ENCODE data around the gene MGRN1.

Gene MGRN1

DNA sequence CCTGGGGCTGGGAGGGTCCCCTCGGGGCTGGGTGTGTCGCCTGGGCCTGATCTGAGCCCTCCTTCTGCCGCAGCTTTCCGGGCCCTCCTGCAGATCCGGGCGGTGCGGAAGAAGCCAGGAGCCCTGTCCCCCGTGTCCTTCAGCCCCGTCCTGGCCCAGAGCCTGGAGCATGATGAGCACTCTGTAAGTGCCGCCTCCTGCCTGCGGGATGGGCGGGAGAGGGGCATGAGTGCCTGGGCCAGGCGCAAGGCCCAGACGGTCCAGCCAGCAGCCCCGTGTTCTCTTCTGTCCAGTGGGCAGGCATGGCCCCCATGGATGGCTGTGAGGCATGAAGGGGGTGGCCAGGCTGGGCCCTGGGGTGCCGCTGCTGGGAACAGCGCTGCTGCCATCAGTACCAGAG lies 52.8 kb downstream of the MGRN1 start:
- DNase-seq: no peak

DNA sequence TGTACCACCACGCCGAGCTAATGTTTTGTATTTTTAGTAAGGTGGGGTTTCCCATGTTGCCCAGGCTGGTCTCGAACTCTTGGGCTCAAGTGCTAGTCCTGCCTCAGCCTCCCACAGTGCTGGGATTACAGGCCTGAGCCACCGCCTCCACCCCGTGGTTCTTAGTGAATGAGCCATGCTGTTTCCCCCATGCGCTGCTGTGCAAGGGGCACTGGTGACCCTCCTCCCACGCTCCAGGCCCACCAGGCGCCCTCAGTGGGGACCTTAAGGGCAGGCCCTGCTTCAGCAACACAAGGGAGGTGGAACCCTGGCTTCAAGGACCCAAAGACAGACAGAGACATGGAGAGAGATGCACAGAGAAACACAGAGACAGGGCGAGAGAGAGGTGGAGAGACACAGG lies 53.4 kb downstream of the MGRN1 start:
- no peak for DNase-seq

DNA sequence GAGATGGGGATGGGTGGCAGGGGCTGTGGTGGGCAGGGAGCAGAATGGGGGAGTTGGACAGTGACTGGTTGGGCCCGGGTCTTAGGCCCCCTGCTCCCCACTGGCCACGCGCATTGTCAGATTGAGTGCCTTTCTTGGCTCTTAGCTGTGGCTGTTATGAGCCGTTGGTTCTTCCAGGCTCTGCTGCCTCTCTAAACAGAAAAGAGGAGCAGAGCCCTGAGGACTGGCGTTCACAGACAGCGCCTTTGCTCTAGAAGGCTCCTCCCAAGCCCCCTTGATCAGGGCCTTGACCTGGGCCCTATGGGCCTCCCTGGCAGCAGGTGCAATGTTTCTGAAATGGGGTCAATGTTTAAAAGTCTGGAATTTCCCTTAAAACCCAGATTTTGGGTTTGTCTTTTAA lies 54.0 kb downstream of the MGRN1 start:
- no peak for DNase-seq

DNA sequence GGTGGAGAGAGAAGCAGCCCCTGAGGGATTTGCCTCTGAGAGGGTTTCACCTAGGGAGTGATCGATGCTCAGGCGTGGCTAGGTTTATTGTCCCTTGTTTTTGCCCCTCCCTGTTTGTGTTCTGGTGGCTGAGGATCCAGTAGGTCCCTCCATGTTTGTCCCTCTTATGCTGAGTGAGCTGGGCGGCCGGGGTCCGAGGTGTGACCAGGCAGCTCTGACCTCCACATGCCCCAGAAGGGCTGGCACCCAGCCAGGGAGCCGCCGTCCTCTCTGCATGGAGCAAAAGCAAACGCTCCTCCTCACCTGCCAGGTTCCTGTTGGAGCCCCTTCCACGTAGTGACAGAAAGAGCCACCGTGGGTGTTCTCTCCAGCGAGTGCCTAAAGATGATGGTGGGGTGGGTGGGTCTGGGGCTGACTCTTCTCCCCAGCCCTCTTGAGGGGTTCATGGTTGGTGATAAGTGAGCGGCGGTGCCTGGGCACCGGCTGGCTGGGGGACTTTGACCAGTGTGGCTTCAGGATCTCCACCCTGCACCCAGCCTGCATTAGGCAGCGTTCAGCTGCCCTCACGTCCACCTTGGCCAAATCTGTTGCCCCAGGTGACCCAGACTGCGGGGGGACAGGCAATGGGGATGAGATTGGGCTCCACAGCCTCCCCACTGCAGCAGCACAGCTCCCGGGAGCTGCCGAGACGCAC lies 54.7 kb downstream of the MGRN1 start:
- peak; percentile 23 for DNase-seq

DNA sequence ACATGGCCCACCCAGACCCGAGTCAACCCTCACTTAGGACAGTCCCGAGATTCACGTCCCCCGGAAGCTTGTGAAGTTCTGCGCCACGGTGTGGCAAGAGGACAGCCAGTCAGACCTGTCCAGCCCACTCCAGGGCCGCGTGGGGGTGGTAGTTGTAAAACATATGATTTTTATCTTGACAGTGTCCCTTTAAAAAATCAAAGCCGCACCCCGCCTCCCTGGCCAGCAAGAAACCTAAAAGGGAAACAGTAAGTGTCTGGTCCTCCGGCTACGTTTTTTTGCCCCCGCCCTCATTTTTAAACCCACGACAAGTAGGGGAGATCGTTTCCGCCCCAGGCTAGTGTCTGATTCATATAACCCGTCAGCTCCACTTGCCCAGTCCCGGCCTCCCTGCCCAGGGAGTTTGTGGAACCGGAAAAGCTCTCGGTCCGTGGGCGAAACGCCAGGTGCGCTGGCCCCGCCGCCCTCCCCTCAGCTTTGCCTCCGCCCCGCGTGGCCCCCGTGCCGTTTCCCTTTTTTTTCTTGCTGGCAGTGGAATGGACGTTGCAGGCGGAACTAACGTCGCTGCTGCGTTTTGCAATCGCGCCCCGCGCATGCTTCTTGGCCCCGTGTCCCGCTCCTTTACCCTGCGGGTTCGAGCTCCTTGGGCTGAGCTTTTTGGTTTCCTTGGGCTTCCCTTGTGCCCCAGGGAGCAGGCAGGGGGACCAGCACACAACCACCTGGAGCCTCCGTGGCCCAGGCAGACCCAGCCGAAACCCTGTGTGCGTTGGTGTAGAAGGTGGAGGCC lies 55.4 kb downstream of the MGRN1 start:
- peak; percentile 47 for DNase-seq

DNA sequence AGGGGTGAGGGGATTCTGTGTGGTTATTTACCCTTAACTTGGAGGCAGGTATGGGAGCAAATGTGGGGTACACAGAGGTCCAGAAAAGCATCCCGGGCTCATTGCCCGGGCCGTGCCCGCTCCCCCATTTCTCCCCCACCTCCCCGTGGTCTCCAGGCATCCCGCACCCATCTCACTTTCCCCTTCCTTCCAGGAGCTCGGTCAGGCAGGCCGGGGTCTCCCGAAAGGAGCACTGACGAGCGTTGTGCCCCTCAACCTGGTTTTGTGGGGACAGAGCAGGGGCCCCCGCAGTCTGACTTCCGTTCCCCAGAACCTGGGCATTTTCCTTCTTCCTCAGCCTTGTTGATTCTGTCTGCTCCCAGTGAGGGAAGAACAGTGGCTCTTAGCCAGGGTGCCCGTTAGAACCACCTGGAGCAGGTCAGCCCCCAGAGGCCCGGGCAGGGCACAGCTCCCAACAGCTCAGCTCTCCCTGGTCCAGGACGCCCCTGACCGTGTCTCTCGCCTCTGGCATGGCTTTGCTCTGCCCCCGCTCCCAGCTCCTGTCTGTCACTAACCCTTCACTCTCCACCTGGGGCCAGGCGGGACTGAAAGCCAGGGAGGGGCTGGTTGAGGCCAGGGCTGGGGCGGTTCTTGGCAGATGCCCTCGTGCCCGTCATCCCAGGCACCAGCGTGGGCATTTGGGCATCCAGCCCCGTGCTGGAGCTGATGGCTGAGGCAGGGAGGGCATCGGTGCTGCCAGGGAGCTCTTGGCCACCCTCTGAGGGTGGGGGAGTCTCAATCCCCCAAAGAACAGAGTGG lies 56.2 kb downstream of the MGRN1 start:
- DNase-seq: peak; percentile 40

DNA sequence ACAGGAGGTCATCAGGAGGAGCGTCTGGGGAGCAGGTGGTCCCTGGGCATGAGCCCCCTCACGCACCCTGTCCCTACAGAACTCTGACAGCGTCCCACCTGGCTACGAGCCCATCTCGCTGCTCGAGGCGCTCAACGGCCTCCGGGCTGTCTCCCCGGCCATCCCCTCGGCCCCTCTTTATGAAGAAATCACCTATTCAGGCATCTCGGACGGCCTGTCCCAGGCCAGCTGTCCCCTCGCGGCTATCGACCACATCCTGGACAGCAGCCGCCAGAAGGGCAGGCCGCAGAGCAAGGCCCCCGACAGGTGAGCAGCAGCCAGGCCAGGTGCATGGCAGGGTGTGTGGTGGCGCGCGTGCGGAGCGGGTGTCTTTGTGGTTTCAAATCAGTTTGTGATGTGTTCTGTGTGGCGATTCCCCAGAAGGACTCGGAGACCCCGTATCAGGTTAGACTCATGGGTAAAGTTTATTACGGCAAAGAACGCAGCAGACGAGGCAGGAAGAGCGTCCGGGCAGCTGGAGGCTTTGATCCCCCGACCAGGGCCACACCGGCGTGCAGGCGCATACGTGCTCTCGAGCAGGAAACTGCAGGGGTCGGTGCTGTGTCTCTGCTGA lies 57.0 kb downstream of the MGRN1 start:
- DNase-seq: peak; percentile 25

DNA sequence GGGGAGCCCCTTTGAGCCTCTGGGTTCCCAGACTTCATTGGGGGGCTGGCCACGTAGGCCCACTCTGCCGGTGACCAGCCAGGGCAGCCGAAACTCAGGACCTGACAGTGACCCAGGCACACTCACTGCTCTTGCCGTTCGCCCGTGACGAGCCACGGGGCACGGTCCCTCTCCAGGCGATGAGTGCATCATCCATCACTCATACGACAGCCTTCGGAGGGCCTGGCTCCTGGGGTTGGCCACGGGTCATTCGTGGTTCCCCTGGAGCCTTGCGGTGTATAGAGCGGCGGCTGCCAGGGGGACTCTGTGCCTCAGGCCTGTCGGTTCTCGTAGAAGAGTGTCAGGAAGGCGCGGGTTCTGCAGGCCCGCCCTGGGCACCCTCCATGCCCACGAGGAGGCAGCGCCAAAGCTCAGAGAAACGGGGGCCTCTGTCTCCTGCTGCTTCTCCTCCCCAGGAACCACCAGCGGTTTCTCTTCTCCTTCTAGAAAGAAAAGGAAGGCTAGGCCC lies 57.5 kb downstream of the MGRN1 start:
- DNase-seq: no peak

DNA sequence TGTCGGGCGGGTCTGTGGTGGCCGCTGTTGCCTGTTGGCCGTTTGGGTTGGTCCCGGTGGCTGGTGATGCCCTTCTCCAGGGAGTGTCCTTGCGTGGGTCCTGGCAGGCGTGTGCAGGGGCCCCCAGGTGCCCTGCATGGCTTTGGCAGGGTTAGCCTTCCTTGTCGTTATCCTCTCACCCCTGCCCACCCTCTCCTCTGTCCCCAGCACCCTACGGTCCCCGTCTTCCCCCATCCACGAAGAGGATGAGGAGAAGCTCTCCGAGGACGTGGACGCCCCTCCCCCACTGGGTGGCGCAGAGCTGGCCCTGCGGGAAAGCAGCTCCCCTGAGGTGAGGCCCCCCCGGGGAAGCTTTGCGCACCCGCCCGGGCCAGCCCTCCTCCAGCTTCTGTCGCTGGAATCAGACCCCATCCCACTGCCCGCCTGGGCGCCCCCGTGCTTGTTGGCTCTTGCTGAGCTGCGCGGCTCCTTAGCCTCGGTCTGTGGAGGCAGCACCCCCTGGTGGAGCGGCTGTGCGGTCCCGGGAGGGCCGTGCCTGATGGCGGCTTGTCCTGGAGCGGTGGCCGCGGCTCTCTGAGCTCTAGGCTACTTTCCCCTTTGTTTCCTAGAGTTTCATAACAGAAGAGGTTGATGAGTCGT lies 58.1 kb downstream of the MGRN1 start:
- no peak for DNase-seq

DNA sequence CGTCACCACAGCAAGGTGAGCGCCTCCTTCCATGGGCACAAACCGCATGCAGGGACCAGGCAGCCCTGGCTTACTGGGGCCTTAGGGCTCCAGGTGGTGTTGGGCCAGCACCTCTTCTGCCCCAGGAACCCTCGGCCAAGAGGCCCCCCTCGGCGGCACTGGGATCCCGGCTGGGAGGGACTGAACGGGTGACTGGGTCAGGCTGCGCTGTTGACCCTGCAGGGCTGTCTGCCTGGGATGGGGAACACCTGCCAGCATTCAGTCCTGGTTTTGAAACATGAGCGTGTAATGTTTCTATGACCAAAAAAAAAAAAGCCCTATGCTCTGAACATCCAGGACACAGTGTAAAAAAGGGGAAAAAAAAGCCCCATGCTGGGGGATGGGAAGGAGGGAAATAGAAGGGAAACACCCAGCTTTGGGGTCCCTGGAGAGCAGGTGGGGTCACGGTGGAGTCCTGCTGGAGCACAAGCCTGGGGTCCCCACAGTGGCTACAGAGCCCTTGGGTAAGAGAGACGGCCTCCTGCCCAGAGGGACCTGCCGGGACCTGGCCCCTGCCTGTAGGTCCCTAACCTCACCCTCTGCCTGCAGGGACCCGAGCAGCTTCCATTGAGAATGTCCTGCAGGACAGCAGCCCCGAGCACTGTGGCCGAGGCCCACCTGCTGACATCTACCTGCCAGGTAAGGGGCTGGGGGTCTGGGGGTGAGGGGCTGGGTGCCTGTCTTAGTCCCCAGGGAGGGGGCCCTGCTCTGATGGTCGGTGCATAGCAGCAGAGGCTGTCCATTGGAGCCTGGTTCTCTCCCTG lies 58.8 kb downstream of the MGRN1 start:
- DNase-seq: no peak

DNA sequence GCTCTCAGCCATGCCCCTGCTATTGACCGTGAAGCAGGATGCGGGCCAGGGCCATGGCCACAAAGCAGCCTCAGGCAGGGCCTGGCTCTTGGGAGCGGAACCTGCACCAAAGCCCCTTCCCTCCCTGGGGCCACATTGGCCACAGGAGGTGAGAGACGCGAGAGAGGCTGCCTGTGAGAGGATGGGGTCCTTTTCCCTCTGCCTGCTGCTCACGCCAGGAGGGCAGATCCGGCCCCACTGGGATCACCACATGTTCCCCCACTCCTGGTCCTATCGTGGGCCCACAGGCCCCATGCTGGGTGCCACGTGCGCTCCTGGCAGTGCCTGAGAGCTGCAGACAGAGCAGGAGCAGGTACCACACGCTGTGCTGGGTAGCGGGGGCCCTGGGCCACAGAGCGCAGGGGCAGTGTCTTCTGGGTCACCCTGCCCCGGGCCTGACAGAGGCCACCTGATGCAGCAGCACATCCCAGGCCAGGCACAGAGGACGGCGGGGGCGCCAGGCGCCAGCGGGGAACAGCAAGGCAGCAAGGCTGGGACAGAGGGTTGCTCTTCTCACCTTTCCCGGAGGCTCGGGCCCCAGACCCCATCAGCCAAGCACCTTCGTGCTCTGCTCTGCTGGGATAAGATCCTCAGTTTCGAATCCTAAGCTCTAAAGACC lies 59.6 kb downstream of the MGRN1 start:
- DNase-seq: no peak

DNA sequence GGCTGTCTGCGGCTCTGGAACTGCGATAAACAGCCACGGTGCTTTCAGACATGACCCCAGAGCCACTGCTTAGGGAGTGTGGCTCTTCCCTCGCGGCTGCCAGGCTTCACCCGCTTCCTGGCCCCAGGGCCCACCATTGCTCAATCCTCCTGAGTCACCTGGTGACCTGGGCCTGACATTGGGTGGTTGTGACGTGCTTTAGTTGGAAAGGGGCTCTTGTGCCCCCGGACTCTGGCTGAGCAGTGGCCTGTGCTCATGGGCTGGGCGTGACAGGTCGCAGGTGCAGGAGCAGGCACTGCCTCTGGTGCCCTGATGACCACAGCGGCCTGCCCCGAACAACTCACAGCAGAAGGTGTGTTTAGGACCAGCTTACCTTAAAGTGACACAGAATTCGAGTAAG lies 60.1 kb downstream of the MGRN1 start:
- DNase-seq: no peak

DNA sequence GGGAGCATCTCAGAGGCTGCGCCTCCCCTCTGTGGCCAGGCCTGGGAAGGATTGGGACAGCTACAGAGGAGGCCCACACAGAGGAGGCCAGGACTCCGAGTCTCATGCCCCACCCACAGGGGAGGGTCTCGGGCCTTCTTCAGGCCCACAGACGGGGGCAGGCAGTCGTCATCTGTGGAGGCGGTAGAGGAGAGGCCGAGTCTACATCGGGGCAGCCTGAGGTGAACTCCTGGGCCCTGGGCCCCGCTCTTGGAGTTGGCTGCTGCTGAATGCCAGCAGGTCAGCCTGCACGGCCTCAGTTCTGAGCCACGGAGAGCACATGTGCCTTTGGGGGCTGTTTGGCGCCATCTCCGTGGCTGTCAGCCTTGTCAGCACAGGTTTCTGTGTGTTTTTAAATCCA lies 60.7 kb downstream of the MGRN1 start:
- DNase-seq: no peak

DNA sequence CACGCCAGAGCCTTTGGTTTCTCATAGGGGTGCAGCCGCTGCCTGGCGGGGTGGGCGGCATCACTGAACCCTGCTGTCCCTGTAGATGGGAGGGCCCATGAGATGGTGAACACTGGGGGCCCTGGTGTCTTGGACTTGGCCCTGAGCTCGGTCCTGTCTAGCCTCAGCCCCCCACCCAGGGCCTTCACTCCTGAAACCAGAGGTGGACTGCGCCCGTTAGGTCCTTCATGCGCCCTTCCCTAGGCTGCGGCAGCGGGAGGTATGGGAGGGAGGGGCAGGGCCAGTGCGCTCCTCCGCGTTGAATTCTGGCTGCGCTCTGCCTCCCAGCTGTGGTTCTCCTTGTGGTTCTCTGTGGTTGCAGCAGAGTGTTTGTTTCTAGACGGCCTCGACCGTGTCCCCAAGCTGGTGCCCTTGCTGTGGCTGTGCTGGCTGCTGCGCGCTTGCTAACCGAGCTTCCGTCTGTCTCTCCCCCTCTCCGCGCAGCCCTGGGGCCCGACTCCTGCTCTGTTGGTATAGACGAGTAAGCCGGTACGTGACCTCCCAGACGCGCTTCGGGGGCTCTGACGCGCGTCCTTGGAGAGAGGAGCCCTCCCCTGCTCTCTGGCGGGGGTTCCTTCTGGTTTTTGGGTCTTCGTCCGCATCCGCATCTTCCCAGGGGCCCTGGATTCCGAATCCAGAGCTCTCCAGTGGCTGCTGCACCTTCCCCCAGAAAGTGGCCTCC lies 61.3 kb downstream of the MGRN1 start:
- DNase-seq: no peak

DNA sequence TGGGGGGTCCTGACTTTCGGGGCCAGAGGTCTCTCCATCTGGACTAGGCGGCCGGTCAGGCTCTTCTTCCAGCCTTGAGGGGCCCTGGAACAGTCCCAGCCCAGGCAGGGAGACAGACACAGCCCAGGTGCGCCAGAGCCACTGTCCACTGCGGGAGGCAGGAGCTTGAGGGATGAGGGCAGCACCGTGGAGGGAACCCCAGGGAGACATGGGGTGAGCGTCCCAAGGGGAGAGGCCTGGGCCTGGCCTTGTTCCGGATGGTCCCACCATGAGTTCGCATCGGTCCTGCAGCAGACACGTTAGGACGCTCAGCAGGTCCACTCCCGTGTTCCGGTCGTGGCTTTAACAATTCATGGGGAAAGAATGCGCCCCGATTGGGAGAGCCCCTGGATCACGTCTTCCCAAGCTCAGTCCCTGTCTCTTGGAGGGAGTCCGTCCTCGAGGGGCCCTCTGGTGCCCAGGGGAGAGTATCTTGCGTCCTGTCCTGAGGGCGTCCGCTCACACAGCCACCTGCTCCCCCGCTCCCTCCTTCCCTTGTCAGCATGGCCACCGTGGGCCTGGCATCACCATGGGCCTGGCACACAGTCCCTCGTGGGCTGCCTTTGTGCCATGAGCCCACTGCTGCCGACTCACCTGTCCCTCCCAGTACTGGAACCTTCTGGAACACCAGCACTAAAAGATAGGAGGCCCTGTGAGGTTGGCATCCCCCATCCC lies 62.0 kb downstream of the MGRN1 start:
- DNase-seq: no peak

DNA sequence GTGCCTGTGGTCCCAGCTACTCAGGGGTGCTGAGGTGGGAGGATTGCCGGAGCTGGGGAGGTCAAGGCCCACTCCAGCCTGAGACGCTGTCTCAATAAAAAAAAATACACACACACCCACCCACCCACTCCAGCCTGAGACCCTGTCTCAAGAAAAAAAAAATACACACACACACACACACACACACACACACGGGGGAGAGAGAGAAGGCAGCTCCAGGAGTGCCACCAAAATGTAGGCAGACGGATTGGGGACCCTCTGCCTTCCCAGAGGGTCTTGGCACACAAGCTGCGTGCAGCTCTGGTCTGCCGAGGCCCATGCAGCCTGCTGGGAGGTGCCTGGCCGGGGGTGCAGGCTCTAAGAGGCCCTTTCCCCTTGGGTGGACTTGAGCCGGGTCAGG lies 62.8 kb downstream of the MGRN1 start:
- no peak for DNase-seq

DNA sequence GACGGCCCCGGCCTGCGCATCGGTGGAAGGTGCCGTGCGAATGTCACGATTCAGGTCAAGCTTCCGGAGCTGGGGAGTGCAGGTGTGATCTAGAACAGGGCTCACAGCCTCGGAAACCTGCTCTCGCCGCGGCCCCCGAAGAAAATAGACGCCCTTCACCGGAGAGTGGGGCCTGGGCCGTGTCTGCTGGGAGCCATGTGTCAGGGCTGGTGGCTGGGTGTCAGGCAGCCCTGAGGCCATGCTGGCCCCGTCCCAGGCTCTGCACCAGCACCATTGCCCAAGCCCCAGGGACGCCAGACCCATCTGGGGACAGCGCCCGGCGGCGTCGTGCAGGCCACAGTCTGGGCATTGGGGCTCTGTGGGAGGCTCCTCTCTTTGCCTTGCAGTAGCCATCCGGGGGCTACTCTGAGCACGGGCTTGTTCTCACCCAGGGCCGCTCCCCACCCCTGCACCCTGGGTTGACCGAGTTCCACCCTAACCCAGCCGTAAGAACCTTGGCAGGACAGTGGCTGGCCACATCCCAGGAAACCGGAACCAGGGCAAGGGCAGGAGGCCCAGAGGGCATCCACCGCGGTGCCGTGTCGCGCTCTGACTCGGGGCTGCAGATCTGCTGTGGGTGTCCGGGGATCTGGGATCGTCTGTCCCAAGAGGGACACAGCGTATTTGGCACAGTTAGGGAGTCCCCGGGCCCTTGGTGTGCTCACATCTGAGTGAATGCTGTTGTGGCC lies 63.5 kb downstream of the MGRN1 start:
- no peak for DNase-seq

DNA sequence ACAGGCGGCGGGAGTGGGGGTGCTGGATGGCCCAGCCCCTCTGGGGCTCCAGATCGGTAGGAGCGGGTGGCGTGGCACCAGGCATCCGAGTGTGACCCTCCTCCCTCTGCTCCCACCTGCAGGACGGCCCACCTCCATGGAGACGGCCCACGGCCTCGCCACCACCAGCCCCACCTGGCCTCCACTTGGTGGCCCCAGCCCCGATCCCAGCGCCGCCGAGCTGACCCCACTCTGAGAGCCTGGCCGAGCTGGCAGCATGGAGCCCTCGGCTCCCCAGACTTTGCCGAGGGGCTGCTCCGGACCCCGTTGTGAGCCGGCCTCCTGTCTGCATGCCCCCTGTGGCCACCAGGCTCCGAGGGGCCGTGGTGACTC lies 64.0 kb downstream of the MGRN1 start:
- no peak for DNase-seq

DNA sequence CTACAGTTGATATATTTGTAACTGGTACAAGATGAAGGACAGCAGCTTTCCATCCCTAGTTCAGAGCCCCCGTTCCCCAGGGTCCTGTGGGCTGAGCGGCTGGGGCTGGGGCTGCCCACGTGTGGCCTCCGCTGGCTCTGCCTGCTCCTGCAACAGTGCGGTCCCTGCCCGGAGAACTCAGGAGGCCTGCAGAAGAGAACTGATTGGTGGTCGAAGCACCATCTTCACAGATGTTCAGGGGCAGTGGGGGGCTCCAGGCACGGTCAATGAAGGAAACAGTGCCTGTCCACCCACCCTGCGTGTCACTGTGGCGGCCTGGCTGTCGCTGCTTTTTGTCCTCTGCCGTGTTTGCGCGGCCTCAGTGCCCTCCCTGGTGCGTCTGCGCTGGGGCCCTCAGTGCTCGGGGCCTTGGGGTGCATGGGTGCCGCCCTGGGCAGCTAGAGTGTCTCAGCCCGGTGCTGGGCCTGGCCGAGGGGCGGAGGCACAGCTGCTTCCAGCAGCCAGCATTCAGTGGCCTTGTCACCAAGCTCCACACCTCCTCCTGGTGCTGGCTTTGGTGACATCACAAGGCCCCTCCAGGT lies 64.6 kb downstream of the MGRN1 start:
- no peak for DNase-seq
